ENCODE measurements around the gene TMEM132C.

The TMEM132C gene

DNA sequence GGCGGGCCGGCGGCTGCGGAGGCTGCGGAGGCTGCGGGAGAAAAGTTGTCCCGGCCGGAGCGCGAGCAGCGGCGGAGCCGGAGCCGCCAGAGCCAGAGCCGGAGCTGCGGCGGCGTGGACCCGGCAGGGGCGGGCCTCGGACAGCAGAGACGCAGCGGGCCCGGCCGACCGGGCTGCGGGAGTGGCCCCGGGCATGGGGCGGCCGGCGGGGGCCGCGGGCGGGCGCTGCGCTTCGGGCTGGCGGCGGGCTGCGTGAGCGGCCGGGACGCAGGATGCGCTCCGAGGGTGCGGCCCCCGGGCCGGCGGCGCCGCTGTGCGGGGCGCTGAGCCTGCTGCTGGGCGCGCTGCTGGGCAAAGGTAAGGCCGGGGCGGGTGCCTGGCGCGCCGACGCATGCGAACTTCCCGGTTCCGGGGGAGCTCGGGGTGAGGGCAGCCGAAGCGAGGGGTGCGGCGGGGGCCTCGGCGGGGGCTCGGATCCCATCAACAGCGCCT lies at the start of gene TMEM132C:
TSS of gene TMEM132C (plus strand) at position 40 of the 492 bp plus-strand sequence. CDS start at position 273, 233 bp downstream.
- TF ChIP-seq, protein P1, sequence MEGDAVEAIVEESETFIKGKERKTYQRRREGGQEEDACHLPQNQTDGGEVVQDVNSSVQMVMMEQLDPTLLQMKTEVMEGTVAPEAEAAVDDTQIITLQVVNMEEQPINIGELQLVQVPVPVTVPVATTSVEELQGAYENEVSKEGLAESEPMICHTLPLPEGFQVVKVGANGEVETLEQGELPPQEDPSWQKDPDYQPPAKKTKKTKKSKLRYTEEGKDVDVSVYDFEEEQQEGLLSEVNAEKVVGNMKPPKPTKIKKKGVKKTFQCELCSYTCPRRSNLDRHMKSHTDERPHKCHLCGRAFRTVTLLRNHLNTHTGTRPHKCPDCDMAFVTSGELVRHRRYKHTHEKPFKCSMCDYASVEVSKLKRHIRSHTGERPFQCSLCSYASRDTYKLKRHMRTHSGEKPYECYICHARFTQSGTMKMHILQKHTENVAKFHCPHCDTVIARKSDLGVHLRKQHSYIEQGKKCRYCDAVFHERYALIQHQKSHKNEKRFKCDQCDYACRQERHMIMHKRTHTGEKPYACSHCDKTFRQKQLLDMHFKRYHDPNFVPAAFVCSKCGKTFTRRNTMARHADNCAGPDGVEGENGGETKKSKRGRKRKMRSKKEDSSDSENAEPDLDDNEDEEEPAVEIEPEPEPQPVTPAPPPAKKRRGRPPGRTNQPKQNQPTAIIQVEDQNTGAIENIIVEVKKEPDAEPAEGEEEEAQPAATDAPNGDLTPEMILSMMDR (conservative IDR thresholded peaks at IDR 0.05; ENCODE audit: low read depth, low read length), result no peak
- H3K4me3 ChIP-seq (ENCODE audit: low read depth, low read length), result no peak within 1 kb of the TSS

DNA sequence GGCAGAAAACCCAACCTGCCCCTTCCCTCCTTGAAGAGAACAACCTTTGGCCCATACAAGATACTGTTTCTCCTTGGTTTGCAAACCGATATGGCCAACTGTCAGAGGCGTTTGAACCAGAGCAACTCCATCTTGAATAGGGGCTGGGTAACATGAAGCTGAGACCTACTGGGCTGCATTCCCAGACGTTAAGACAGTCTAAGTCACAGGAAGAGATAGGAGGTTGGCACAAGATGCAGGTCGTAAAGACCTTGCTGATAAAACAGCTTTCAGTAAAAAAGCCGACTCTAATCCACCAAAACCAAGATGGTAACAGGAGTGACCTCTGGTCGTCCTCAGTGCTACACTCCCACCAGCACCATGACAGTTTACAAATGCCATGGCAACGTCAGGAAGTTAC lies 42.7 kb upstream of the TMEM132C start:
- DNase-seq (ENCODE audit: low read depth), result no peak
- H3K4me3 ChIP-seq (ENCODE audit: low read depth, low read length), result no peak overlapping the region
- TF ChIP-seq, protein P1 (conservative IDR thresholded peaks at IDR 0.05; ENCODE audit: low read depth, low read length), result no peak

More for the DNA sequence above, at the start of gene TMEM132C:
- no peak for DNase-seq (ENCODE audit: low read depth)

DNA sequence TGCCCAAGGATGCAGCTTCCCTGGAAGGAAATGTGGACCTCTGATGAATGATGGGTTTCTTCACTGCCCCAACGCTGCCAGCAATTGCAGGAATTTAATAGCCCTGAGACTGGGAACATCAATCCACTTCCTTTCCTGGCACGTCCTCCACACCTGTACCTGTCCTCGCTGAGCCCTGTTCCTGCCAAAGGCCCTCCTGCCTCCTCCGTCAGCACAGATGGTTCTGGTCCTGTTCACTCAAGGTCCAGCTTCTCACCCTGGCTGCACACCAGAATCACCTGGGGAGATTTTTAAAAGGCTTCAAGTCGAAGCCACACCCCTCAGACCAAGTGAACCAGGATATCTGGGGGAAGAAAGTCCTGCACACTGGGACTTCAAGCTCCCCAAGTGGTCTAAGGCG lies 38.4 kb upstream of the TMEM132C start:
- TF ChIP-seq, protein P1 (conservative IDR thresholded peaks at IDR 0.05; ENCODE audit: low read depth, low read length), result no peak

DNA sequence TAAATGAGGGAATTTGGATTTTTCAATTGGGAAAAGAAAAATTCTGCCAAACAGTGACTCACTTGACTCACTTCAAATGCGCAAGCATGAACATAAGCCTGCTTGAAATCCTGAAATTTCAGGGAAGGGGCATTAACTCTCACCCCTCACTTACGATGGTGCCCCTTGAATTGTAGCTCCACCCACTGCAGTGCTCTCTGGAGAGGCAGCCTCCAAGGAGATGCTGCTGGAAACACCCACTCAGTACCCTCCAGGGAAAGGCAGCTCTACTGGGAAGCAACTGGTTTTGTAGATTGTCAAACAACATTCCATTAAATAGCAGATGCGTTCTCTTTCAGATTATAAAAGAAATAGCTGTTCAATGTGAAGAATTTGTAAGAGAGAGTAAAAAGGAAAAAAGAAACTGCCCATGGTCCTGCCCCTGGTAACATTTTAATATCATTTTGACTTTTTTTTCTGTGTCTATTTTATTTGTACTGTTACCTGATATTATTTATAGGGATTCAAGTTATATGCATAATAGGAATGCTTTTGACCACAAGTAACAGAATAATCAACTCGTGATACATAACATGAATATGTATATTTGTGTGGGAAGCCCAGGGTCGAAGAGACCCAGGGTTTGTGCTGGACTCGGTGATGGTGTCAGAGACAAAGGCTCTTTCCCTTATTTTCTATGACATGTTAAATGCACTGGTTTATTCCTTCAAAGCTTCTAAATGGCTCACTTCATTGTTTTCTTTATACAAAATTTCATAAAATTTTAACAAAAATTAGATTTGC lies 31.1 kb upstream of the TMEM132C start:
- no peak for DNase-seq (ENCODE audit: low read depth)
- TF ChIP-seq, protein P1 (conservative IDR thresholded peaks at IDR 0.05; ENCODE audit: low read depth, low read length), result no peak
- H3K4me3 ChIP-seq (ENCODE audit: low read depth, low read length), result no peak overlapping the region

More for the DNA sequence above, 38.4 kb upstream of the TMEM132C start:
- H3K4me3 ChIP-seq (ENCODE audit: low read depth, low read length), result no peak overlapping the region
- DNase-seq (ENCODE audit: low read depth), result no peak

DNA sequence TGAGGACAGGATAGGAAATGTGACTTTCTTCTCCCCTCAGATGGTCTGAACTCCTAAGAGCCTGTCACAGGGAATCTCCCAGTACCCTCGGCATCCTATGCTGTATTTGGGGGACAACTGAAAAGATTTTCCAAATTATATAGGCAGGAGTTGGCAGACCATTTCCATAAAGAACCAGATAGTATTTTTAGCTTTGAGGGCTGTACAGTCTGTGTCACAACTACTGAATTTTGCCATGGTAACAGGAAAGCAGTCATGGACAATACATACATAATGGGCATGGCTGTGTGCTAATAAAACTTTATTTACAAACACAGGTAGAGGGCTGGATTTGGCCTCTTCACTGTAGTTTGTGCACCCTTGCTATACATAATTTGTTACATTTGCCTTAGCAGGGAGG lies 30.4 kb upstream of the TMEM132C start:
- TF ChIP-seq, protein P1 (conservative IDR thresholded peaks at IDR 0.05; ENCODE audit: low read depth, low read length), result no peak
- no peak for DNase-seq (ENCODE audit: low read depth)

DNA sequence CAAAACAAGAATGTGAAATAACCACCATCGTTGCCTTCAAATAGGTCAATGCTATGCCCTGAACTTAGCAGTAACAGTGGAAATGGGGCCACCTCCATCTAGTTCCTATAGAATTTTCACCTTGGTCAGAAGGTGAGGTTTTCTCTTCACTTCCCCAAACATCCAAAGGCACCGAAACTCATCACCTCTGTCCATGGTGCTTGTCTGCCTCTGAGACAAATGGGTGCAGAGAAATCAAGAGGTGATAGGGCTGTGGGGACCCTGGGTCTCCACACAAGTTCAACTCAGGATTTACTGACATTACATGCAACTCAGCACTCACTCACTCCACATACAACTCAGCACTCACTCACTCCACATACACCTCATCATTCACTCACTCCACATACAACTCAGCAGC lies 26.2 kb upstream of the TMEM132C start:
- TF ChIP-seq, protein P1 (conservative IDR thresholded peaks at IDR 0.05; ENCODE audit: low read depth, low read length), result no peak
- DNase-seq (ENCODE audit: low read depth), result no peak
- no peak overlapping the region for H3K4me3 ChIP-seq (ENCODE audit: low read depth, low read length)

More for the DNA sequence above, 30.4 kb upstream of the TMEM132C start:
- H3K4me3 ChIP-seq (ENCODE audit: low read depth, low read length), result no peak overlapping the region

DNA sequence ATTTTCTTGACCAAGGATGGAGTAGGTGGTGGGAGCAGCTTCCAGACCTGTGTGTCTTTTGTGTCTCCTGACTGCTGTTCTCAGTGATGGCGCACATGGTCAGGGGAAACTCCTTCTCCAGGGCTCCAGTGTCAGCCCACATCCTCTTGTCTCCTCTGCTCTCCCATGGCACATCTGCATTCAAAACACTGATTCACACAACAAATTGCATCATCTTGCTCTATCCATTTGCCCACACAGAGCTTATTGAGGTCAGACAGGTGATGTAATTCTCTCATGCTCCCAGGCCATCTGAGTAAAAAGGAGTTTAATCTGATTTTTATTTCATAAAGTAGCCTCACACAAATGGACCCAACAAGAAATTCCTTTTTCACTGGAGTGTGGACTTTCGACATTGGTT lies 21.8 kb upstream of the TMEM132C start:
- DNase-seq (ENCODE audit: low read depth), result no peak
- TF ChIP-seq, protein P1 (conservative IDR thresholded peaks at IDR 0.05; ENCODE audit: low read depth, low read length), result no peak
- no peak overlapping the region for H3K4me3 ChIP-seq (ENCODE audit: low read depth, low read length)
